ENCODE results near the gene CARHSP1.
A peak's percentile ranks its signal among the peaks of the same experiment; 100 is the strongest.
"Not testable (repeated sequence)": the region's sequence is repeated elsewhere in the genome, so short reads cannot be mapped to it uniquely, and the experiment has no call there.

The CARHSP1 gene

DNA sequence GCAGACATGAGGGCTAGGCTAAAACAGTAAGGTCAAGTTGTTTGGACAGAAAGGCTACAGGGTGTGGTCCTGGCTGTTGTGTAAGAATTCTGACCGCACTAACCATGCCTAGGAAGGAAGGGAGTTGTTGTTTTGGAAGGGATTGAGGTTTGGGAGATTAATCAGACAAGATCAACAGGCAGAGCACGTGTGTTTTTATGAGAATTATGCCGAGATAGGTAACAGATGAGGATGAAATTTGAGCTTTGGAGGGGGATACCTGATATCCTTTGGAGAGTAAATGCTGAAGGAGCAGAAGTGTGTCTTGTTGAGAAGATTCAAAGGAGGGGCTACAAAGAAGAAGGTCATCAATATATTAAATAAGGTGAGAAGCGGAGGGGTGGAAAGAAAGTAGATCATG lies 26.8 kb downstream of the CARHSP1 start:
- not testable (repeated sequence) for H3K4me3 ChIP-seq (ENCODE audit: low read length); H3K27ac ChIP-seq (ENCODE audit: low read depth, low read length); H3K9ac ChIP-seq (ENCODE audit: low read depth, low read length); H3K4me1 ChIP-seq (ENCODE audit: insufficient read depth, low read length); H3K36me3 ChIP-seq (ENCODE audit: insufficient read depth, low read length); H3K9me3 ChIP-seq (ENCODE audit: insufficient read depth, low read depth, low read length); H3K27me3 ChIP-seq (ENCODE audit: insufficient read depth, low read length)
- WGBS, result 72% methylated on average over 4 of the region's 4 CpGs

DNA sequence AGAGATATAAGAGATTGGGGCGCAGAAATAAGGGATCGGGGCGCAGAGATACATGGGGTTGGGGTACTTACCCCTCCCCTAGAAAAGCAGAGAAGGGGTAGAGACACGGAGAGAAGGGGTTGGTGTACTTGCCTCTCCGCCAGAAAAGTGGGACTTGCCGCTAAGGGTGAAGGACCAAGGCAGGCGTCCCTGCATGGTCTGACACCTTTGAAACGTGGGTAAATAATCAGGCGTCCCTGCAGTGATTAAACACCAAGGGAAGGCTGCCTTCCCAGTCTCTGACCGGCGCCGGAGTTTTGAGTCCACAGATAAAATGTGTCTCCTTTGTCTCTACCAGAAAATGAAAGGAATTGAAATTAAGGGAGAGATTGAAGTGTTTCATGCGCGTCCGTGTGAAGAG lies 31.2 kb downstream of the CARHSP1 start:
- H3K9ac ChIP-seq (ENCODE audit: low read depth, low read length); H3K4me1 ChIP-seq (ENCODE audit: insufficient read depth, low read length); H3K27ac ChIP-seq (ENCODE audit: low read depth, low read length); H3K9me3 ChIP-seq (ENCODE audit: insufficient read depth, low read depth, low read length); H3K27me3 ChIP-seq (ENCODE audit: insufficient read depth, low read length); H3K36me3 ChIP-seq (ENCODE audit: insufficient read depth, low read length); H3K4me3 ChIP-seq (ENCODE audit: low read length): not testable (repeated sequence)
- 81% methylated on average over 15 of the region's 15 CpGs for WGBS

DNA sequence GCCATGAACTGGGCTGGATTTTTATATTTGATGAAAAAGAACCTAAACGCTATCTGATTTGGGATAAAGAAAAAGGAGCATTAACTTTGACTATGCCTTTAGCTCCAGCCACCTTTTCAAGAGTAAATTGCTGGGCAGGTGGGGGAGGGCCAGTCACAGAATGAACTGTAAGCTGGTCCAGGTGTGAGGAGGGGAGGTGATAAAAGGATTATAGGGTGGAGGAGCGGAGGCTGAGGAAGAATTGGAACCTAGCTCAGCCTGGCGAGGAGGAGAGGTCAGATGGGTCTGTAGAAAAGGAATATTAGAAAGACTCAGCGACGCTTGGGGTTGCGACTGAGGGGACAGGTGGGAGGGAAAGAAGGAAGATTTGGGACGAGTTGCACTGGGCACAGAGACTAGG lies 32.0 kb downstream of the CARHSP1 start:
- not testable (repeated sequence) for H3K36me3 ChIP-seq (ENCODE audit: insufficient read depth, low read length); H3K9ac ChIP-seq (ENCODE audit: low read depth, low read length); H3K9me3 ChIP-seq (ENCODE audit: insufficient read depth, low read depth, low read length); H3K27me3 ChIP-seq (ENCODE audit: insufficient read depth, low read length); H3K27ac ChIP-seq (ENCODE audit: low read depth, low read length); H3K4me3 ChIP-seq (ENCODE audit: low read length)
- H3K4me1 ChIP-seq (ENCODE audit: insufficient read depth, low read length), result peaks cover 11% of the 10 kb centered on the region
- 43% methylated on average over 7 of the region's 7 CpGs for WGBS

DNA sequence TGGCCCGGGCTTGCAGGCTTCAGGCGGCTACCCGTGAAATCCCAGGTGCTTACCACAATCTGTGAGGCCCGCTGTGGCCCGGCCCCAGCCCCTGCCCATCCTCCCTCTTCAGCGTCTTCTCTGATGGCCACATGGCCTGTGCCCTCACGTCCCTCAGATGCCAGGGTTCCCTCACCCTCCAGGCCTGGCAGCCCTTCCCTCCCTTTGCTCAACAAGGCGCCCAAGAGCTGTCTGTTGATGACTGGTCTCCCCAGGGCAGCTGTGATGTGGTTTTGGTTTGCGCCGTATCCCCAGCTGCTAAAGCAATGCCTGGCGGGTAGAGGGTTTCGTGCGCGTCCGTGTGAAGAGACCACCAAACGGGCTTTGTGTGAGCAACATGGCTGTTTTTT lies 36.1 kb downstream of the CARHSP1 start:
- H3K4me3 ChIP-seq (ENCODE audit: low read length), result no peak overlapping the region
- H3K9me3 ChIP-seq (ENCODE audit: insufficient read depth, low read depth, low read length), result no peaks in the 10 kb centered on the region
- H3K4me1 ChIP-seq (ENCODE audit: insufficient read depth, low read length), result peaks cover 32% of the 10 kb centered on the region
- peak overlapping the region; percentile 84 for H3K9ac ChIP-seq (ENCODE audit: low read depth, low read length)
- peak overlapping the region; percentile 100 for H3K27ac ChIP-seq (ENCODE audit: low read depth, low read length)
- H3K36me3 ChIP-seq (ENCODE audit: insufficient read depth, low read length), result peaks cover 22% of the 10 kb centered on the region
- WGBS, result 68% methylated on average over 16 of the region's 16 CpGs
- no peaks in the 10 kb centered on the region for H3K27me3 ChIP-seq (ENCODE audit: insufficient read depth, low read length)

DNA sequence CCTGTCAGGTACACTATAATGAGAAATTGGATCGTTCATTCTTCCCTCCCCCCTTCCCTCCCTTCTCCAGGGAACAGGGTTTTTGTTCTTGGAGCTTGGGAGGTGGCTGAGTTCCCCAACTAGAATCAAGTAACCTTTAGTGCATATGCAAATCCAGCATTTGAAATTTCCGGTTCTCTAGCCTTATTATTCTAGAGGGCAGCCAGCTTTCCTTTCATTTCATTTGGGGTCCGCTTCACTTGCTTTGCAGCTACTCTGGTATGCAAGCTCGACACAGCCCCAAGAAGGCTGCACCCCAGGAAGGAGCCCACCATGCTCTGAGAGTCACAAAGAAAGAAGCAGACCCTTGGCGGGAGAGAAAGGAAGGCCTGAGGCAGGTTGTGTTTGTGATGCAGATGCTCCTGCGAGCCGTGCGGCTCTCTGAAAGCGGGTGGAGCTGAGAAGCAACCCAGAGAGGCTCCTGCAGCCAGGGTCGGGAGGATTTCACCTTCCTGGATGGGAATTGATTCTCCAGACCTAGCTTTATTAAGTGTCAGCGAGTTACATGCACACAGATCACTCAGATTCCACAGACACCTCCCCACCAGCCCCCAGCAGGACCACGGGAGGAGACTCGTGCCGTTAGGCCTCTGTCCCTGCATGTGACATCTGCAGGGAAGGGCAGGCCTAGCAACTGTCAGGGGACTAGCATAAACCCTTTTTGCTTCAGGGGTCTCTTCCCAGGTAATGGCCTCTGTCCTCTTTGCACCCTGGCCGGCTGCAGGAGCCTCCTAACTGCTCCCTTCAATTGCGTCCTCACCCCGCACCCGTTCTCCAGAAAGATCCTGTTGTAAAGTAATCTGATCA lies 36.7 kb downstream of the CARHSP1 start:
- Histone ChIP-seq H3K9ac (ENCODE audit: low read depth, low read length) (peak overlapping the region; percentile 84), H3K9me3 (ENCODE audit: insufficient read depth, low read depth, low read length) (no peaks in the 10 kb centered on the region), H3K27ac (ENCODE audit: low read depth, low read length) (peak overlapping the region; percentile 100), H3K4me3 (ENCODE audit: low read length) (no peak overlapping the region; the same call in 1 of the 2 replicates), H3K27me3 (ENCODE audit: insufficient read depth, low read length) (no peaks in the 10 kb centered on the region), H3K36me3 (ENCODE audit: insufficient read depth, low read length) (peaks cover 23% of the 10 kb centered on the region), H3K4me1 (ENCODE audit: insufficient read depth, low read length) (peaks cover 32% of the 10 kb centered on the region)
- WGBS, result 17% methylated on average over 18 of the region's 18 CpGs

DNA sequence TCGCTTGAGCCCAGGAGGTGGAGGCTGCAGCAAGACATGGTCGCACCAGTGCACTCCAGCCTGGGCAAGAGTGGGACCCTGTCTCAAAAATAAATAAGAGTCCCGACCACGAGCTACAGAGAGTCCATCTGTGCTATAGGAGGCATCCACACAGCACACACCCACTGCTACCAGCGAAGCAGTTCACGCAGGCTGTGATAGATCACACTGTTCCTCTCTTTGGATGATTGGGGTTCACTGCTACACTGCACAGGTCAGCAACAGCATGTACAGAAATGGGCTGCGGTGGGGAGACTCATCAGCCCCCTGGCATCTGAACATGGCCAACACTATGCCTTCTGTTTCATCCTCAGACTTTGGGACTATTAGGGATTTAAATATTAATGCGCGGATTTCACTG lies 37.4 kb downstream of the CARHSP1 start:
- Histone ChIP-seq H3K36me3 (ENCODE audit: insufficient read depth, low read length) (peaks cover 30% of the 10 kb centered on the region), H3K27ac (ENCODE audit: low read depth, low read length) (peak overlapping the region; percentile 100), H3K4me3 (ENCODE audit: low read length) (no peak overlapping the region; the same call in 1 of the 2 replicates), H3K4me1 (ENCODE audit: insufficient read depth, low read length) (peaks cover 32% of the 10 kb centered on the region), H3K9ac (ENCODE audit: low read depth, low read length) (peak overlapping the region; percentile 84), H3K27me3 (ENCODE audit: insufficient read depth, low read length) (no peaks in the 10 kb centered on the region), H3K9me3 (ENCODE audit: insufficient read depth, low read depth, low read length) (no peaks in the 10 kb centered on the region)
- WGBS, result 63% methylated on average over 9 of the region's 9 CpGs

DNA sequence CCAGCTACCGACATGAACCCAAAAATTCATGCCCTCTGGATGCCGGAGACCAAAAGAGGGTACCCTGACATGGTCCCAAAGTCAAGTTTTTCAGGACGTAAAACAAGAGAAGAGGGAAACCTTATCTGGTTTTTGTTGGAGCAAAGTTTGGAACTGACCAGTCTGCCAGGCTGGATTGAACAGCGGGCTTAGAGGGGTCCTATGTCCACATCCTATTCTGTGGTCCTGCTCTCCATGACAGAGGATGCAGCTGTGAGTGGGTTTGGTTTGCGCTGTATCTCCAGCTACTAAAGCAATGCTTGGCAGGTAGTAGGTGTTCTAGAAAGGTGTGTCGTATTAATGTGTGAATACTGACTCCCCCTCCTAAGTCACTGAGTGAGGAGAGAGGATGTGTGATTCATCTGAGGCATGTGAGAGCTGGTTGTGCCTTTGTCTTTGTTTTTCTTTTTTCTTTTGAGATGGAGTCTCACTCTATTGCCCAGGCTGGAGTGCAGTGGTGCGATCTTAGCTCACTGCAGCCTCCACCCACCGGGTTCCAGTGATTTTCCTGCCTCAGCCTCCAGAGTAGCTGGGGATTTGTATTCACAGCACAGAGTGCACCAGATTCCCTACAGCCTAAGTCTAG lies 40.2 kb downstream of the CARHSP1 start:
- Histone ChIP-seq H3K4me3 (ENCODE audit: low read length) (no peak overlapping the region), H3K4me1 (ENCODE audit: insufficient read depth, low read length) (peaks cover 32% of the 10 kb centered on the region), H3K27ac (ENCODE audit: low read depth, low read length) (peak overlapping the region; percentile 15), H3K9ac (ENCODE audit: low read depth, low read length) (no peak overlapping the region), H3K9me3 (ENCODE audit: insufficient read depth, low read depth, low read length) (no peaks in the 10 kb centered on the region), H3K27me3 (ENCODE audit: insufficient read depth, low read length) (no peaks in the 10 kb centered on the region), H3K36me3 (ENCODE audit: insufficient read depth, low read length) (peaks cover 51% of the 10 kb centered on the region)
- WGBS, result 95% methylated on average over 8 of the region's 8 CpGs

DNA sequence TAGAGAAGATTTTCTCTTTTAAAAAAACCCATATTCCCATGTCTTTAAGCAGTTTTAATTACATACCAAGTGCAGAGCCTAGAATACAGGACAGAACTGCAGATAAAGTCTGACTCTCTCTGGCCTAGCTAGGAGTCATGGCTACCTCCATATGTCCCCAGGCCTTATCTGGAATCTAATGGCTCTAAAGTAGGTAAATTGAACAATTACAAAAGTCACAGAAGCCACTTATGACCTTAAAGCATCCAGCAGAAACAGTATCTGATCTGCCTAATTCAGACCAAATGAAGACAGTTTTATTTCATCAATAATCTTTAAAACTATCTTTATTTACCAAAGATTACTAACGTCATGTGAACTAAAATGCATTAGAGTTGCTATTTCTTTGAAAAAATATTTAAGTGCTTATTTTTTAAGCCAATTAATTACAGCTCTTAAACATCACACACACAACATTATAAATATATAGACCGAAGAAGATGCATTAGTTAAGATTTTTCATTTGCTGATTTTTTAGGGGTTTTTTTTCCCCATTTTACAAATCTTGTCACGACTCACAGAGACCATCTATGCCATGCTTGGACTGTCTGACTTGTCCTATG lies 42.4 kb downstream of the CARHSP1 start:
- H3K27me3 ChIP-seq (ENCODE audit: insufficient read depth, low read length), result no peaks in the 10 kb centered on the region
- peaks cover 26% of the 10 kb centered on the region for H3K4me1 ChIP-seq (ENCODE audit: insufficient read depth, low read length)
- 94% methylated on average over 2 of the region's 3 CpGs for WGBS
- no peaks in the 10 kb centered on the region for H3K9me3 ChIP-seq (ENCODE audit: insufficient read depth, low read depth, low read length)
- H3K9ac ChIP-seq (ENCODE audit: low read depth, low read length), result no peak overlapping the region
- no peak overlapping the region for H3K4me3 ChIP-seq (ENCODE audit: low read length)
- H3K27ac ChIP-seq (ENCODE audit: low read depth, low read length), result no peak overlapping the region
- H3K36me3 ChIP-seq (ENCODE audit: insufficient read depth, low read length), result peaks cover 71% of the 10 kb centered on the region

DNA sequence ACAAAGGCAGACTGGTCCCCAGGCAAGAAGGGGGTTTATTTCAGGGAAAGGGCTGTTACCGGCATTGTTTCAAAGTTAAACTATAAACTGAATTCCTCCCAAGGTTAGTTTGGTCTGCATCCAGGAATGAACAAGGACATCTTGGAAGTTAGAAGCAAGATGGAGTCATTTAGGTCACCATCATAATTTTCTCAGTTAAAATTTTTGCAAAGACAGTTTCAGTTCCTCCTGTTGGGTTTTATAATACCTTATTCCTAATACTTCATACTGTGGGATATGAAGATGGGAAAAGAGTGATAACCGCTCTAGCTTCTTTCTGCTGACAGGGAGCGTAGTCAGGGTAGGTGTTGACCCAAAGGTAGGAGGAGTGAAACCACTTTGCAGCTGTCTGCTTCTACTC lies 46.4 kb downstream of the CARHSP1 start:
- H3K27ac ChIP-seq (ENCODE audit: low read depth, low read length), result no peak overlapping the region

DNA sequence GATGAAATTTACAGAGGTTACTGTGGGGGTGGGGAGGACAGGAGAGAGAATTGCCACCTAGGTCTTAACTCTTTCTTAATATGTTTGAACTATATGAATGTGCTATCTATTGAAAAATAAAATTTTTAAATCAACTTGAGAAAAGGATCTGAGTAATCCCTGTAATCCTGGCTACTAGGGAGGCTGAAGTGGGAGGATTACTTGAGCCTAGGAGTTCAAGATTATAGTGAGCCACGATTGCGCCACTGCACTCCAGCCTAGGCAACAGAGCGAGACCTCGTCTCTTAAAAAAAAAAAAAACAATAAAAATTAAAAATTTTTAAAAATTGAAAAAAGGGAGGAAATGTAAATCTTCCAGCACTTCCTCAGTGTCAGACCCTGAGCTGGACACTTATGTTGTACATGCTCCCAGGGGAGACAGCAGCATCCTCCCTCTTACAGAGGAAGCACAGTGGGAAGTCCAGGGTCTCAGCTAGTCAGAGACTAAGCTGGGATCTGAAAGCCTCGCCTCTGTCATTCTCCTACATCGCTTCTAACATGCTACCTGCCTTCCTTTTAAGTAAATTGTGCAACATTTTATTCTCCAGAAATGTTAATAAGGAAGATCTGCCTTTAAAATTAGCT lies 49.3 kb downstream of the CARHSP1 start:
- peaks cover 92% of the 10 kb centered on the region for H3K36me3 ChIP-seq (ENCODE audit: insufficient read depth, low read length)
- no peak overlapping the region for H3K4me3 ChIP-seq (ENCODE audit: low read length)
- H3K9ac ChIP-seq (ENCODE audit: low read depth, low read length), result no peak overlapping the region
- no peaks in the 10 kb centered on the region for H3K27me3 ChIP-seq (ENCODE audit: insufficient read depth, low read length)
- no peaks in the 10 kb centered on the region for H3K9me3 ChIP-seq (ENCODE audit: insufficient read depth, low read depth, low read length)
- peaks cover 9% of the 10 kb centered on the region; the same call in 1 of the 2 replicates for H3K4me1 ChIP-seq (ENCODE audit: insufficient read depth, low read length)
- WGBS, result 93% methylated on average over 4 of the region's 6 CpGs
- H3K27ac ChIP-seq (ENCODE audit: low read depth, low read length), result no peak overlapping the region

More for the DNA sequence above, 46.4 kb downstream of the CARHSP1 start:
- Histone ChIP-seq H3K4me1 (ENCODE audit: insufficient read depth, low read length) (peaks cover 9% of the 10 kb centered on the region; the same call in 1 of the 2 replicates), H3K36me3 (ENCODE audit: insufficient read depth, low read length) (peaks cover 85% of the 10 kb centered on the region), H3K9ac (ENCODE audit: low read depth, low read length) (no peak overlapping the region), H3K4me3 (ENCODE audit: low read length) (no peak overlapping the region), H3K27me3 (ENCODE audit: insufficient read depth, low read length) (no peaks in the 10 kb centered on the region), H3K9me3 (ENCODE audit: insufficient read depth, low read depth, low read length) (no peaks in the 10 kb centered on the region)
- WGBS, result 96% methylated on average over 3 of the region's 3 CpGs
